ENCODE results near the gene EXOSC3.

GRCh38 chr9:37792122-37792521 is 7.3 kb upstream of the EXOSC3 start:
- TF ChIP-seq POGK (CRISPR knock-in tag; conservative IDR thresholded peaks at IDR 0.05) (no peak), ZNF414 (CRISPR knock-in tag; IDR thresholded peaks at IDR 0.05) (no peak), RFX5 (IDR thresholded peaks at IDR 0.05; ENCODE audit: low read depth, low read length) (no peak), ASH2L (IDR thresholded peaks at IDR 0.05; ENCODE audit: insufficient read length, low read depth, low read length) (no peak)
